GM19467 (cell line): ENCODE results near the gene RNASE12.
"Not testable (repeated sequence)": the region's sequence is repeated elsewhere in the genome, so short reads cannot be mapped to it uniquely, and the experiment has no call there.

Source experiments
- ATAC-seq: cut with Tn5 transposase; IDR thresholded peaks from one replicate; pipeline ENCODE4 v1.9.1; 2021; ENCODE audit warnings: mild to moderate bottlenecking, moderate library complexity; ENCODE audit not compliant: unreplicated experiment

RNASE12 gene

GRCh38 chr14:20591235-20591634 lies at the start of gene RNASE12:
Gene RNASE12 (minus strand): TSS chr14:20591376. CDS start chr14:20590723, 653 bp downstream.
- ATAC-seq = no peak

- peak; percentile 75 for ATAC-seq
These were observed 41.9 kb upstream of the RNASE12 start for GRCh38 chr14:20632831-20633691.

GRCh38 chr14:20632448-20632830 lies 41.3 kb upstream of the RNASE12 start:
- peak; percentile 19 for ATAC-seq

- ATAC-seq = no peak
These were observed 40.8 kb upstream of the RNASE12 start for GRCh38 chr14:20631880-20632389.

GRCh38 chr14:20631023-20631879 lies 40.1 kb upstream of the RNASE12 start:
- ATAC-seq = no peak

GRCh38 chr14:20630340-20631022 lies 39.3 kb upstream of the RNASE12 start:
- ATAC-seq = no peak

GRCh38 chr14:20628063-20628854 lies 37.1 kb upstream of the RNASE12 start:
- no peak for ATAC-seq

GRCh38 chr14:20627346-20628027 lies 36.3 kb upstream of the RNASE12 start:
- no peak for ATAC-seq

GRCh38 chr14:20626274-20626673 lies 35.1 kb upstream of the RNASE12 start:
- ATAC-seq = no peak

- no peak for ATAC-seq
These were observed 33.4 kb upstream of the RNASE12 start for GRCh38 chr14:20624495-20625070.

- no peak for ATAC-seq
These were observed 32.6 kb upstream of the RNASE12 start for GRCh38 chr14:20623798-20624197.

- no peak for ATAC-seq
These were observed 31.7 kb upstream of the RNASE12 start for GRCh38 chr14:20622816-20623291.

GRCh38 chr14:20620798-20621478 lies 29.8 kb upstream of the RNASE12 start:
- ATAC-seq = no peak

- not testable (repeated sequence) for ATAC-seq
These were observed 28.5 kb upstream of the RNASE12 start for GRCh38 chr14:20619688-20620087.

GRCh38 chr14:20618271-20618749 lies 27.1 kb upstream of the RNASE12 start:
- ATAC-seq = no peak

GRCh38 chr14:20617138-20618003 lies 26.2 kb upstream of the RNASE12 start:
- peak; percentile 40 for ATAC-seq

- no peak for ATAC-seq
These were observed 24.8 kb upstream of the RNASE12 start for GRCh38 chr14:20615996-20616395.
